LNCaP clone FGC (cell line): ENCODE results near the gene WBP2.
"Not testable (repeated sequence)": the region's sequence is repeated elsewhere in the genome, so short reads cannot be mapped to it uniquely, and the experiment has no call there.

Experiments
- DNase-seq: peaks from one replicate; pipeline ENCODE4 v3.0.0-alpha.2; 2011; ENCODE audit warnings: low read depth
- H3K4me3 ChIP-seq: 2 replicates; pipeline ENCODE4 v1.5.1; 2011; ENCODE audit warnings: mild to moderate bottlenecking, low read depth, low read length, control low read depth
- TF ChIP-seq, protein P1 (sequence below): IDR thresholded peaks from 2 replicates; pipeline ENCODE4 v1.5.1; 2012; ENCODE audit warnings: mild to moderate bottlenecking; ENCODE audit not compliant: control insufficient read depth, insufficient read depth; ENCODE audit errors: extremely low read depth

WBP2 gene

DNA sequence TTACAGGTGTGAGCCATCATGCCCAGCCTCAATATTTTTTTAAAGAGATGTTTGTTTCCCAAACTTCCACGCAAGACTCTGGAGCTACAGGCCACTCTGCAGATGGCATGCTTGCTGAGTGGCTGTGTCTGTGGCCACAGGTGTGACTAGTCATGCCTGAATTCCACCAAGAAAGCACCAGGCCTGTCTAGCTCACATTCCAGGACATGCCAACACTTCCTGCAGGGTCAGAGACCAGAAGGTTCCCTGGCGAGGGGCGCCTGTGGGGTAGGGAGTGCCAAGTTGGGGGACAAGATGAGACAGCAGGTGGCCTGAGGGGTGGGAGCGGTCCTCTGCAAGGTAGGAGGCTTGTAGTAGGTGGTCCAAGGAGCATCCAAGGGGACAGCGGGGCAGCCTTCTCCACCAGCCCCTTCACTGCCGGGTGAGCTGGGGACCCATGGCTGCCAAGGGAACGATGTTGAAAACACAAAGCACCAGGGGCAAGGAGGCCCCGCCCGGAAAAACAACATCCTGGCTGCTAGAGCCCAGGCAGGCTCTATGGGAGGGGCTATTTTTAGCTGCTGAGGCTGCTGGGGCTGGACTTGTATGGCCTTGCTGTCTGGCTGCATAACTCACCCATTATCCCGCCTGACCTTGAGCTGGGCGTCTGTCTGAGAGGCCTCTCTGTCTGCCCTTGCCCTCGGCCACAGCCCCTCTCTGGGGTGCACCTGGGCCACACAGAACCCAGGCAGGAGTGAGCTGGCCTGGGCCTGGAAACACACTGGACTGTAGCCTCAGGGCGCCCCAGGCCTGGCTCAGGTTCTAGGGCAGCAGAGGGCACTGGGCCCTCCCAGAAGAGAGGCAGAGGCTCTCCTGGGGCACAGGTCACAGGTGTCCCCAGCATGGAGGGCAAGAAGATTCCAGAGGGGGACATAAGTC, 17.6 kb upstream of the WBP2 start:
- DNase-seq: no peak
- H3K4me3 ChIP-seq: no peak overlapping the region
- TF ChIP-seq, protein P1, sequence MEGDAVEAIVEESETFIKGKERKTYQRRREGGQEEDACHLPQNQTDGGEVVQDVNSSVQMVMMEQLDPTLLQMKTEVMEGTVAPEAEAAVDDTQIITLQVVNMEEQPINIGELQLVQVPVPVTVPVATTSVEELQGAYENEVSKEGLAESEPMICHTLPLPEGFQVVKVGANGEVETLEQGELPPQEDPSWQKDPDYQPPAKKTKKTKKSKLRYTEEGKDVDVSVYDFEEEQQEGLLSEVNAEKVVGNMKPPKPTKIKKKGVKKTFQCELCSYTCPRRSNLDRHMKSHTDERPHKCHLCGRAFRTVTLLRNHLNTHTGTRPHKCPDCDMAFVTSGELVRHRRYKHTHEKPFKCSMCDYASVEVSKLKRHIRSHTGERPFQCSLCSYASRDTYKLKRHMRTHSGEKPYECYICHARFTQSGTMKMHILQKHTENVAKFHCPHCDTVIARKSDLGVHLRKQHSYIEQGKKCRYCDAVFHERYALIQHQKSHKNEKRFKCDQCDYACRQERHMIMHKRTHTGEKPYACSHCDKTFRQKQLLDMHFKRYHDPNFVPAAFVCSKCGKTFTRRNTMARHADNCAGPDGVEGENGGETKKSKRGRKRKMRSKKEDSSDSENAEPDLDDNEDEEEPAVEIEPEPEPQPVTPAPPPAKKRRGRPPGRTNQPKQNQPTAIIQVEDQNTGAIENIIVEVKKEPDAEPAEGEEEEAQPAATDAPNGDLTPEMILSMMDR: no peak

DNA sequence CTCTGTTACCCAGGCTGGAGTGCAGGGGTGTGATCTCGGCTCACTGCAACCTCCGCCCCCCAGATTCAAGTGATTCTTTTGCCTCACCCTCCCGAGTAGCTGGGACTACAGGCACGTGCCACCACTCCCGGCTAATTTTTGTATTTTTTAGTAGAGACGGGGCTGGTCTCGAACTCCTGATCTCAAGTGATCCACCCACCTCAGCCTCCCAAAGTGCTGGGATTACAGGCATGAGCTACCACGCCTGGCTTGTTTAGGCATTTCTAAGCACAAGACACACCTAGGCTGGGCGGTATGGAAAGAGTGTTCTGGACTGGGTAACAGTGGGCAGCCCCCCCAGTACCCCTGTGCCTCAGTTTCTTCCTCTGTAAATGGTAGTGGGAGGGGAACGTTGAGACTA, 15.1 kb upstream of the WBP2 start:
- not testable (repeated sequence) for H3K4me3 ChIP-seq, DNase-seq

DNA sequence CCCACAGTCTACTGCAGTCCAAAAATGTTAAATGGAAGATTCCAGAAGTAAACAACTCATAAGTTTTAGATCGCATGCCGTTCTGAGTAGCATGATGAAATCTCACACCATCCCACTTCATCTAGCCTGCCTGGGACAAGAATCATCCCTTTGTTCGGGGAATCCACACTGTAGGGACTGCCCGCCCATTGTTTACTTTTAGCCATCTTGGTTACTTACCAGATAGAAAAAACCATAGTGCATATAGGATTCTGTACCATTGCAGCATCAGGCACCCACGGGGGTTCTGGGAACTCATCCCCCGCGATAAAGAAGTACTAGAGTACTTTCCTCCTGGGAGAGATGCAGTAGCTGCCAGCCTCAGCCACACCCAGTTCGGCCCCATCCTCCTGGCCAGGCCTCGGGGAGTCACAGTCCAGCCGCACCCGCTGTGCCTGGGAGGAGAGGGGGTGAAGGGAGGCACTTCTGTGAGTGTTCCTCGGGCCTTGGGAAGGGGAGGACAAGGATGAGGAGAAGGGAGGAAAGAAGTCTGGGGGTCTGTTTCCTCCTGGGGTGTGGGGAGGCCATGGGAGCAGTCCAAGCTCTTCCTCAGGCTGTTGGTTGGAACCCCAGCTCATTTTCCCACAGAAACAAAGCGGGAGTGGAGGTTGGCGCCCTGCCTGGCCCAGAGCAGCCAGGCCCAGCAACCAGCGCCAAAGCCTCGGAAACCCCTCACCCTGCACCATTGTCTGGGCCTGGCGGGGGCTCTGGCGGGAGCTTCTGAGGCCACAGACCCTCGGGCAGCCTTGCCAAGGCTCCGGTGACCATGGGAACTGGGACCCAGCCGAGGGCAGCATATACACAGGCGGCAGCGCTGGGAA, 14.4 kb upstream of the WBP2 start:
- no peak overlapping the region for H3K4me3 ChIP-seq
- DNase-seq: no peak
- TF ChIP-seq, protein P1: no peak

DNA sequence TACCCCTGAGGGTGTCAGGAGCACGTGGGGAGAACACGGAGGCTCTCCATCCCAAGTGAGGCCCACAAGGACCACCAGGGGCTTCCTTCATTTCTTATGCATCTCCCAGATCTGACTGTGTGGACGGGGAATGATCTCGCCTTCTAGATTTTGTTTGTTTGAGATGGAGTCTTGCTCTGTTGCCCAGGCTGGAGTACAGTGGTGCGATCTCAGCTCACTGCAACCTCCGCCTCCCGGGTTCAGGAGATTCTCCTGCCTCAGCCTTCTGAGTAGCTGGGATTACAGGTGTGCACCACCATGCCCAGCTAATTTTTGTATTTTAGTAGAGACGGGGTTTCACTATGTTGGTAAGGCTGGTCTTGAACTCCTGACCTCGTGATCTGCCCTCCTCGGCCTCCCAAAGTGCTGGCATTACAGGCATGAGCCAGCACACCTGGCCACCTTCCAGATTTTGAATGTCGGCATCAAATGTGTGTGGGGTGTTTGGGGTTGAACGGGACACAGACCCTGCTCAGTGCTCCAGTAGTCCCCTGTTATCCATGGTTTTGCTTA, 13.7 kb upstream of the WBP2 start:
- H3K4me3 ChIP-seq: not testable (repeated sequence)

DNA sequence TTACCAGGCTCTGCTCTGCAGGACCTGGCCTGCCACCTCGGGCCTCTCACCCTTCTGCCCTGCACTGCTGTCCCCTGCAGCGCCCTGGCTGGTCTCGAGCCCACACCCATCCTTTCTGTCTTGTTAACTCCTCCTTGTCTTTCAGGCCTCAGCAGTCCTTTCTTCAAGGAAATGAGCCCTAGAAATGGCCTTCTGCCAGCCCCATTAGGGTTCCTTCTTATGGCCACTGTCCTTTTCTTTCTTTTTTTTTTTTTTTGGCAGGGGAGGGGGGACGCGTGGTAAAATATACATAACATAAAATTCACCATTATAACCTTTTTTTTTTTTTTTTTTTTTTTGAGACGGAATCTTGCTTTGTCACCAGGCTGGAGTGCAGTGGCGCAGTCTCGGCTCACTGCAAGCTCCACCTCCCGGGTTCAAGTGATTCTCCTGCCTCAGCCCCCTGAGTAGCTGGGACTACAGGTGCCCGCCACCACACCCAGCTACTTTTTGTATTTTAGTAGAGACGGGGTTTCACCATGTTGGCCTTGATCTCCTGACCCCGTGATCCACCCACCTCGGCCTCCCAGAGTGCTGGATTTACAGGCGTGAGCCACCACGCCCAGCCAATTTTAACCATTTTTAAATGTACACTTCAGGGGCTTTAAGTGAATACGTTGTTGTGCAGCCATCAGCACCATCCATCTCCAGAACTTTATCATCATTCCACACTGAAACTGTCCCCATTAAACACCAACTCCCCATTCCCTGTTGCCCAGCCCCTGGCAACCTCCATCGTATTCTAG, 10.5 kb upstream of the WBP2 start:
- not testable (repeated sequence) for DNase-seq, H3K4me3 ChIP-seq

More for the DNA sequence above, 13.7 kb upstream of the WBP2 start:
- DNase-seq: not testable (repeated sequence)

DNA sequence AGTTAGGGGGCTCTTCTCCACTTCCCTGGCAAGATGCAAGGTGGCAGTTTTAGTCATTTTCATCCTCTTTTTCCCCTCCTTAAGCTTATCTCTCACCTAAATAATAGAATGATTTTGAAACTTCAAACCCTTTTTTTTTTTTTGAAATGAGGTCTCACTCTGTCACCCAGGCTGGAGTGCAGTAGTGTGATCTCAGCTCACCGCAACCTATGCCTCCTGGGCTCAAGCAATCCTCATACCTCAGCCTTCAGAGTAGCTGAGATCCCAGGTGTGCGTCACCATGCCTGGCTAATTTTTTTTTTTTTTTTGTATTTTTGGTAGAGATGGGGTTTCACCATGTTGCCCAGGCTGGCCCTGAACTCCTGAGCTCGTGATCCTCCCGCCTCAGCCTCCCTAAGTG, 9.8 kb upstream of the WBP2 start:
- H3K4me3 ChIP-seq, DNase-seq: not testable (repeated sequence)

DNA sequence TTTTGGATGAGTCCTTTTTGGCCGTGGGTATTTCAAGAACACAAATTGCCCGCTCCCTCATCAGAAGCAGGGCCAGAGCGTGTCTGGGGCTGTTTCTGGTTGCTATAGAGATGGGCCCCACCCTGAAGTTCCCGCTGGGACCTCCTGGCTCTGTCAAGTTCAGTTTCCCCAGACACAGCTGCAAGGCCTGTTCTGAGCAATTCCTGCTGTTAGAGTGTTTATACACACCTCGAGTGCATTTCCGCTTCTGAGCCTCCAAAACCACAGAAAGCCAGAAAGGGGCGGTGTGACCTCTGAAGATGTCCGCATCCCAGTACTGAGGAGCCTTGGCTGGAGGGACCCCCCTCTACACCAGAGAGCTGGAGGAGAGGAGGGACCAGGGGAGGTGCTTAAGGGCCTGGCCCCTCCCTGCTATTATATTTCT, 9.3 kb upstream of the WBP2 start:
- no peak for DNase-seq
- TF ChIP-seq, protein P1: no peak
- no peak overlapping the region for H3K4me3 ChIP-seq

DNA sequence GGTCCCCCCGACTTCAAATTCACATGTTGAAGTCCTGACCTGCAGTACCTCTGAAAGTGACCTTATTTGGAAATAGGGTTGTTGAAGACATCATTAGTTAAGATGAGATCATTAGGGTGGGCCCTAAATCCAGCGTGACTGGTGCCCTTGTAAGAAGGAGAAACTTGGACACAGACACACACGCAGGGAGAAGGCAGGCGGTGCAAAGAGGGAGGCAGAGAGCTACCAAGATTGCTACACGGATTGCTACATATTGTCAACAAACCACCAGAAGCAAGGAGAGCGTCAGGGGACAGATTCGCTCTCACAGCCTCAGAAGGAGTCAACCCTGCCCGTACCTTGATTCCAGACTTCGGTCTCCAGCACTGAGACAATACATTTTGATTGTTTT, 6.8 kb upstream of the WBP2 start:
- DNase-seq: no peak
- no peak overlapping the region for H3K4me3 ChIP-seq
- TF ChIP-seq, protein P1: no peak

DNA sequence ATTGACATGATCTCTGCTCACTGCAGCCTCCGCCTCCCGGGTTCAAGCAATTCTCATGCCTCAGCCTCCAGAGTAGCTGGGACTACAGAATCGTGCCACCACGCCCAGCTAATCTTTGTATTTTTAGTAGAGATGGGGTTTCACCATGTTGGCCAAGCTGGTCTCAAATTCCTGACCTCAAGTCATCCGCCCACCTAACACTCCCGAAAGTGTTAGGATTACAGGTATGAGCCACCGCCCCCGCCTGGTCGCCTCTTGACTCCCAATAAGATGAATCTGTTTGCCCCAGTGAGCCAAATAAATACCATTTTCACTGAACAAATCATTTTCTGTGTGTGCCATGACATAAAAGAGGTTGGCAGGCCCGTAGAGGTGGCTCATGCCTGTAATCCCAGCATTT, 4.2 kb upstream of the WBP2 start:
- not testable (repeated sequence) for DNase-seq, H3K4me3 ChIP-seq
